Parathyroid adenoma (tissue), 2 donors: ENCODE data around the gene ADORA1.

ENCODE experiments used
- H2AFZ ChIP-seq: fragments of 300-600 bp; sonication (generic); one replicate; pipeline ENCODE4 v1.7.0; 2017; ENCODE audit warnings: antibody characterized with exemption, mild to moderate bottlenecking
- H3K27ac ChIP-seq: fragments of 300-600 bp; sonication (generic); one replicate; pipeline ENCODE4 v1.7.0; 2017
- H3K27me3 ChIP-seq: fragments of 300-600 bp; sonication (generic); one replicate; pipeline ENCODE4 v1.7.0; 2017; ENCODE audit warnings: low read length; ENCODE audit not compliant: control insufficient read depth, insufficient read depth
- H3K36me3 ChIP-seq: fragments of 300-600 bp; sonication (generic); one replicate; pipeline ENCODE4 v1.7.0; 2017; ENCODE audit warnings: low read length; ENCODE audit not compliant: control insufficient read depth, insufficient read depth
- H3K4me1 ChIP-seq: fragments of 300-600 bp; sonication (generic); one replicate; pipeline ENCODE4 v1.7.0; 2017; ENCODE audit warnings: control low read depth
- H3K4me2 ChIP-seq: fragments of 300-600 bp; sonication (generic); one replicate; pipeline ENCODE4 v1.7.0; 2017; ENCODE audit warnings: low read length
- H3K4me3 ChIP-seq: fragments of 300-600 bp; sonication (generic); one replicate; pipeline ENCODE4 v1.7.0; 2017; ENCODE audit warnings: low read depth, low read length
- H3K79me2 ChIP-seq: fragments of 300-600 bp; sonication (generic); one replicate; pipeline ENCODE4 v1.7.0; 2017; ENCODE audit warnings: control low read depth
- H3K9ac ChIP-seq: fragments of 300-600 bp; sonication (generic); one replicate; pipeline ENCODE4 v1.7.0; 2017; ENCODE audit warnings: mild to moderate bottlenecking
- H3K9me3 ChIP-seq: fragments of 300-600 bp; sonication (generic); one replicate; pipeline ENCODE4 v1.7.0; 2017; ENCODE audit warnings: low read length; ENCODE audit not compliant: control insufficient read depth
- TF ChIP-seq, protein P1 (sequence below): fragments of 300-600 bp; sonication (generic); IDR thresholded peaks from one replicate; pipeline ENCODE4 v1.7.0; 2017; ENCODE audit warnings: antibody characterized with exemption, mild to moderate bottlenecking
- donor health status: primary hyperparathyroidism.

ADORA1 gene

DNA sequence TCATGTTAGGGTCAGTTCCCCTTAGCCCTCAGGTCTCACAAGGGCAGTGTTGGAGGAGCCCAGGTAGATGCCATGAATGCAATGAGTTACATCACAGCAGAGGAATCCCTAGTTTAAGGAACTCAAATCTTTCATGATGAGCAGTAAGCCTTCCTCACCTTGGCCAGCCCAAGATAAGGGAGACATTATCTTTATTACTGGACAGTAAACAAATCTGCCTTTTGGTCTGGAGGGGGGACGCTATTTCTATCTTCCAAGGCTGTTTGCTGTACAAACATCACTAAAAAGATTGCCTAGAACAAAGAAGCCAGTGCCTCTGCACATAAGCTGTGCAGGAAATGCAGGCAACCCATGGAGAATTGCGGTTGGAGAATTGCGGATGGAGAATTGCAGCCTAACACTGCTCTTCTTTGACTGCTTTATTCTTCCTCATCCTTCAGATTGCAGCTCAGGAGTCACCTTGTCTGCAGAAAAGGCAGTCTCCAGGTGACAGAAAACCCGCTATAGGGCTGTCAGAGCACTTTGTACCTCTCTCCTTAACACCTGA lies 61.2 kb downstream of the ADORA1 start:
- H3K27me3 ChIP-seq = no peaks in the 10 kb centered on the region
- no peak overlapping the region for H3K27ac ChIP-seq
- no peak overlapping the region for H3K4me2 ChIP-seq
- no peaks in the 10 kb centered on the region for H3K36me3 ChIP-seq
- TF ChIP-seq, protein P1, sequence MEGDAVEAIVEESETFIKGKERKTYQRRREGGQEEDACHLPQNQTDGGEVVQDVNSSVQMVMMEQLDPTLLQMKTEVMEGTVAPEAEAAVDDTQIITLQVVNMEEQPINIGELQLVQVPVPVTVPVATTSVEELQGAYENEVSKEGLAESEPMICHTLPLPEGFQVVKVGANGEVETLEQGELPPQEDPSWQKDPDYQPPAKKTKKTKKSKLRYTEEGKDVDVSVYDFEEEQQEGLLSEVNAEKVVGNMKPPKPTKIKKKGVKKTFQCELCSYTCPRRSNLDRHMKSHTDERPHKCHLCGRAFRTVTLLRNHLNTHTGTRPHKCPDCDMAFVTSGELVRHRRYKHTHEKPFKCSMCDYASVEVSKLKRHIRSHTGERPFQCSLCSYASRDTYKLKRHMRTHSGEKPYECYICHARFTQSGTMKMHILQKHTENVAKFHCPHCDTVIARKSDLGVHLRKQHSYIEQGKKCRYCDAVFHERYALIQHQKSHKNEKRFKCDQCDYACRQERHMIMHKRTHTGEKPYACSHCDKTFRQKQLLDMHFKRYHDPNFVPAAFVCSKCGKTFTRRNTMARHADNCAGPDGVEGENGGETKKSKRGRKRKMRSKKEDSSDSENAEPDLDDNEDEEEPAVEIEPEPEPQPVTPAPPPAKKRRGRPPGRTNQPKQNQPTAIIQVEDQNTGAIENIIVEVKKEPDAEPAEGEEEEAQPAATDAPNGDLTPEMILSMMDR = no peak
- H3K4me3 ChIP-seq = no peak overlapping the region
- H2AFZ ChIP-seq = no peak overlapping the region
- H3K9me3 ChIP-seq = no peaks in the 10 kb centered on the region
- H3K4me1 ChIP-seq = no peaks in the 10 kb centered on the region
- H3K79me2 ChIP-seq = no peaks in the 10 kb centered on the region
- H3K9ac ChIP-seq = no peak overlapping the region

DNA sequence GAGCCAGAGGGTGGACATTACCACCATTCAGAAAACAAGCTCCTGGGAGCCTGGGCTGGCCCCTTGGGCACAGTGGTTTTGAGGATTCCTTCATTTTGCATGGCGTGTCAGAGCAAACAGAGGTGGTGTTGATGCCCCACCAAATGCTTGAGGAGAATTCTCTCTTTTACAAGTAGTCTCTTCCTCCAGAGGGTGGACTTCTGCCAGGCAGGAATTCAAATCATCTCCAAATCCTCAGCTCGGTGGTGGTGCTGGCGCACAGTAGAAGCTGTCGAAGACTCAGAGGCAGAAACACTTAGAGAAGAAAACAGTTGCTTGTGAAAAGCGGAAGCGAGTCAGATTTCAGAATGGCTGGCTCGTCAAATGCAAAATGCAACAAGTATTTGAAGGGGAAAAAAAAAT lies 62.4 kb downstream of the ADORA1 start:
- Histone ChIP-seq H3K27ac (no peak overlapping the region), H3K36me3 (no peaks in the 10 kb centered on the region), H3K4me2 (no peak overlapping the region)

DNA sequence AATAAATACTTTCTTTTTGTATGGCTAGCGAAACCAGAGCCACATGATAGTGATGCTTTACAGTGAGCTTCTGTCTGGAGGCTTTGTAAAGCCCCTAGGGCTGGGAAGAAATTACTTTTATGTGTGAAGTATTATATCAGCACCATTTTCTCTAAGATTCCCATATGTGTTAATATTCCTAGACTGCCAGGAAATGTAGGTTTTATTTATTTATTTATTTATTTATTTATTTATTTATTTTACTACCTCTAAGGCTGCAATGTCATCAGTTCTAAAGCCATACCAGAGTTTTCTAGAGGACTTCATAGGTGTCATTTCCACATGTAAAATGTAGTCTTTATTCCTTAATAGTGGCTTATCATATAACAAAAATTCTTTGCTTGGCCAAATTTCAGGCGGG lies 63.4 kb downstream of the ADORA1 start:
- H3K79me2 ChIP-seq = no peaks in the 10 kb centered on the region
- H3K27ac ChIP-seq = no peak overlapping the region
- no peaks in the 10 kb centered on the region for H3K36me3 ChIP-seq
- TF ChIP-seq, protein P1 = no peak
- no peak overlapping the region for H2AFZ ChIP-seq
- H3K27me3 ChIP-seq = no peaks in the 10 kb centered on the region
- H3K9me3 ChIP-seq = no peaks in the 10 kb centered on the region
- H3K4me1 ChIP-seq = no peaks in the 10 kb centered on the region
- no peak overlapping the region for H3K4me3 ChIP-seq
- no peak overlapping the region for H3K9ac ChIP-seq
- no peak overlapping the region for H3K4me2 ChIP-seq

More for the DNA sequence above, 62.4 kb downstream of the ADORA1 start:
- no peaks in the 10 kb centered on the region for H3K9me3 ChIP-seq
- no peaks in the 10 kb centered on the region for H3K4me1 ChIP-seq
- no peaks in the 10 kb centered on the region for H3K27me3 ChIP-seq
- no peak overlapping the region for H2AFZ ChIP-seq
- no peak overlapping the region for H3K4me3 ChIP-seq
- TF ChIP-seq, protein P1 = no peak
- no peak overlapping the region for H3K9ac ChIP-seq
- H3K79me2 ChIP-seq = no peaks in the 10 kb centered on the region

DNA sequence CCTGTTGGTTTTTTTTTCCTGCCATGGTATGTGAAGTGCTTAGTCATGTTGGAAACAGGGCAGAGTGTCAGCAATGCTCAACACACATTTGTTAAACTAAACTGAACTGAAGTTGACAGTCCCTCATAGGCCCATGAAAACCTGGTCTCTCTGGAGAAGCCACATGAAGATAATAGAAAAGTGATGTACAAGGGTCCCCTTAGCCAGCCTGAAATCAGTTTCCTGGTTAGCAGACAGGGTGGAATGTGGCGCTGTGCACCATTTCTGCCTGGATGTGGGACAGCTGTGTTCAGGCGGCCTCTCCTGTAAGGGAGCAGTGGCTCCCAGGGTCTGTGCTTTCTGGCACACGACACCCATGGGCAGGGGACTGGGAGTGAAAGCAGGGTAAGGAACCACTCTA lies 68.8 kb downstream of the ADORA1 start:
- Histone ChIP-seq H3K4me1 (no peaks in the 10 kb centered on the region), H3K4me2 (no peak overlapping the region), H3K79me2 (no peaks in the 10 kb centered on the region), H3K27ac (no peak overlapping the region), H2AFZ (no peak overlapping the region), H3K27me3 (no peaks in the 10 kb centered on the region), H3K9ac (no peak overlapping the region), H3K9me3 (no peaks in the 10 kb centered on the region), H3K4me3 (no peak overlapping the region), H3K36me3 (no peaks in the 10 kb centered on the region)
- TF ChIP-seq, protein P1 = no peak

DNA sequence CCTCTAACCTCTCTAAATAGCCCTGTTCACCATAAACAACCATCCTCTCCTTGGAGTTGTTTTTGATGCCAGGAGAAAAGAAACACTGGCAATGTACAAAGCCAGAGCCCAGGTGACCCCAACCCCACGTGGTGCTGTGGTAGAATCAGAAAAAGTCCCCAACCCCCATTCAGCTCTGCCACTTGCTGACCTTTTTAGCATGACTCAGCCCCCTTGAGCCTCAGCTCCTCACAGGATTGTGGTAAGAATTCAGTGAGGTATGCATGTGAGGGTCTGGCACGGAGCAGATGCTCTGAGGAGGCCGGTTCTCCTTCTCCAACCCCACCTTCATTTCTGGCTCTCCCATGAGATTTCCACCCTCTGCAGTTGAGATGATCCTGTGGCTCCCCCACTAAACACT lies 70.1 kb downstream of the ADORA1 start:
- no peaks in the 10 kb centered on the region for H3K4me1 ChIP-seq
- no peaks in the 10 kb centered on the region for H3K36me3 ChIP-seq
- H3K9ac ChIP-seq = no peak overlapping the region
- no peaks in the 10 kb centered on the region for H3K9me3 ChIP-seq
- no peak overlapping the region for H3K4me2 ChIP-seq
- H3K4me3 ChIP-seq = no peak overlapping the region
- TF ChIP-seq, protein P1 = no peak
- H3K27ac ChIP-seq = no peak overlapping the region
- H2AFZ ChIP-seq = no peak overlapping the region
- no peaks in the 10 kb centered on the region for H3K27me3 ChIP-seq
- no peaks in the 10 kb centered on the region for H3K79me2 ChIP-seq
